K562 (cell line): ENCODE data around the gene GAK. TPM values are rescaled to one million over a fixed set of nuclear protein-coding genes. Genes with fewer than 3 reads are reported as not detected.

ENCODE experiments used
- CHAMP1 ChIP-seq: fragments of 450-650 bp; IDR thresholded peaks from 2 replicates; pipeline ENCODE4 v1.6.1; 2016; ENCODE audit warnings: mild to moderate bottlenecking
- MCM3 ChIP-seq: fragments of 450-650 bp; IDR thresholded peaks from 2 replicates; pipeline ENCODE4 v1.6.1; 2016
- MIER1 ChIP-seq: fragments of 450-650 bp; IDR thresholded peaks from 2 replicates; pipeline ENCODE4 v1.6.1; 2016; ENCODE audit warnings: antibody characterized with exemption, mild to moderate bottlenecking, low read depth
- RBM14 ChIP-seq: fragments of 200-400 bp; formaldehyde crosslinking; IDR thresholded peaks from 2 replicates; pipeline ENCODE4 v1.6.1; 2018; ENCODE audit warnings: low read depth, mild to moderate bottlenecking, low read length, moderate library complexity, borderline replicate concordance; ENCODE audit not compliant: insufficient read depth
- TAF7 ChIP-seq: fragments of 450-650 bp; IDR thresholded peaks from 2 replicates; pipeline ENCODE4 v1.6.1; 2016; ENCODE audit warnings: missing genetic modification characterization, missing compliant biosample characterization
- TFAM ChIP-seq: fragments of 250-450 bp; sonication (Bioruptor Pico); conservative IDR thresholded peaks from 2 replicates; pipeline ENCODE4 v1.5.0; 2021; ENCODE audit warnings: mild to moderate bottlenecking, moderate library complexity
- ZNF57 ChIP-seq: fragments of 450-650 bp; formaldehyde crosslinking; IDR thresholded peaks from 2 replicates; pipeline ENCODE4 v1.4.0; 2020; ENCODE audit warnings: mild to moderate bottlenecking, moderate library complexity
- polyA plus RNA-seq, 8 experiments: library from polyadenylated mRNA; depleted of rRNA in 4 of 8; stranded (reverse) in 5 of 8; unstranded in 3 of 8; fragments of >200 nt; fragmentation: Nextera tagmentation in 2 of 8; fragmentation: Illumina TruSeq in 1 of 8; extraction: Ambion mirVana in 2 of 8; extraction: Trizol in 1 of 8; gene quantifications; 2 replicates each; pipeline versions ENCODE4 v1.2.1 to v1.2.3, GENCODE V29; 2011 to 2014; ENCODE audit warnings: inconsistent platforms in 1 of 8, missing spikeins in 1 of 8
- total RNA-seq, 7 experiments: library from RNA; depleted of rRNA in 6 of 7; stranded (reverse); fragments of >200 nt in 6 of 7; fragmentation: Illumina TruSeq in 2 of 7; extraction: Trizol in 2 of 7; gene quantifications; 2 replicates each; pipeline versions ENCODE4 v1.2.1 to v1.2.3, GENCODE V29; 2011 to 2021; ENCODE audit warnings: low replicate concordance in 1 of 7
- TF ChIP-seq, protein P1 (sequence below): fragments of 250-450 bp; sonication (Bioruptor Pico); IDR thresholded peaks from 2 replicates; pipeline ENCODE4 v1.5.0; 2021; ENCODE audit warnings: mild to moderate bottlenecking, moderate library complexity
- TF ChIP-seq, protein P2 (sequence below): fragments of 450-650 bp; IDR thresholded peaks from 2 replicates; pipeline ENCODE4 v1.6.1; 2017; ENCODE audit warnings: mild to moderate bottlenecking, moderate library complexity

GAK gene
- total and polyA plus RNA-seq, 9 of the 15 experiments (the other 6 are each of a cell fraction or from before 2014, with no cell fraction given), result 1.3 to 102 (median 16.2) TPM

- TF ChIP-seq, protein P1, sequence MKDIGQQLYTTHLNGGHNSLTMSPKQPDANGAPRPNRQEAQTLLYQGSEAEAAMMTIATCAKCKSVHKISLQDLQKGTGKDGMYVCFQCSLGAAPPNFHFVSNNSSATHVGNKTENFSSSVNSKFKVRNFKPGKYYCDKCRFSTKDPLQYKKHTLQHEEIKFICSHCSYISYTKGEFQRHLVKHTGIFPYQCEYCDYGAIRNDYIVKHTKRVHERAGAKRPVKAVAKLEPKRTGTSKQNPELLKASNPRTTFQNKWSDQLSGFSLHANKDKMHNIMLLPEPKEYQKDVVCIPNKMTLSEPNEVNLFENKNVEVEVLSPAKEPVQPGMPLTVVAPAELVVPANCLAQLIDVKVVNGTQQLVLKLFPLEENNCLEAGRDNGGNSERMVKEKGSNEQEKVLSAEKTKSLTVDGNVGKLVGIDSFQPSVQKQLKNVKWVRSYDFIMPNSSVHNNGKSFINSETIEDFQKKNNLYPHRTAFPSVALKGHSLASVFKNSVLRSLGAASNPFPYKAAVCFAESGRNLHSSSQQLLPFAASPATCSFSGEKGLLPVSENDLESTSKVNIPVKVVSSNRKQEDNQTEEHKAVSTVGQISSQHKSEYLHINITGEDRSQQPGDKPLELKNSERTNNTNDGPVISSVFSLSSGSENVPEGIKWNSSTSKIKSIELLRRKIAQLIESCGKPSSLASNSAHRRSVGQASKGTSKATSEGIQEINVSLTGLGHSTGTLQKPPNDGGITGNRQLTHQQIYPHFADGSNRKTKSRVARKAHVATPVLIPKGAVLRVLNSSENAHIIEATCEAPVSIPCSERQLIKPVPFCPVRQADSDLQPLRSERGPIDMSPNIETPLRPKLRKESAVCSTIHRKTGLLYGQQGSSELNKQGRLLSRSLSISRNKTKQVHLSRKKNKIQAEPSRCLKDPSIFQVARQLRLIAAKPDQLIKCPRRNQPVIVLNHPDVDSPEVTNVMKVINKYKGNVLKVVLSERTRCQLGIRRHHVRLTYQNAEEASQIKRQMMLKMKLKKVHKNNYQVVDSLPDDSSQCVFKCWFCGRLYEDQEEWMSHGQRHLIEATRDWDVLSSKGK (CRISPR knock-in tag), result no peak
- TF ChIP-seq TAF7 (tag), result no peak
- TF ChIP-seq, protein P2, sequence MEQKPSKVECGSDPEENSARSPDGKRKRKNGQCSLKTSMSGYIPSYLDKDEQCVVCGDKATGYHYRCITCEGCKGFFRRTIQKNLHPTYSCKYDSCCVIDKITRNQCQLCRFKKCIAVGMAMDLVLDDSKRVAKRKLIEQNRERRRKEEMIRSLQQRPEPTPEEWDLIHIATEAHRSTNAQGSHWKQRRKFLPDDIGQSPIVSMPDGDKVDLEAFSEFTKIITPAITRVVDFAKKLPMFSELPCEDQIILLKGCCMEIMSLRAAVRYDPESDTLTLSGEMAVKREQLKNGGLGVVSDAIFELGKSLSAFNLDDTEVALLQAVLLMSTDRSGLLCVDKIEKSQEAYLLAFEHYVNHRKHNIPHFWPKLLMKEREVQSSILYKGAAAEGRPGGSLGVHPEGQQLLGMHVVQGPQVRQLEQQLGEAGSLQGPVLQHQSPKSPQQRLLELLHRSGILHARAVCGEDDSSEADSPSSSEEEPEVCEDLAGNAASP, result no peak
- TF ChIP-seq ZNF57 (CRISPR knock-in tag), result no peak
- no peak for TF ChIP-seq TFAM
- no peak for TF ChIP-seq MCM3
- no peak for TF ChIP-seq MIER1
- TF ChIP-seq CHAMP1, result no peak
- no peak for TF ChIP-seq RBM14
- TF ChIP-seq, all 486 proteins: peak for 0
Observed at GRCh38 chr4:833156-833555, 99.0 kb downstream of the GAK start (continued).
